ENCODE data around the gene ZP1.

Gene ZP1

GRCh38 chr11:60860943-60861342 lies 6.4 kb upstream of the ZP1 start:
- H3K4me3 ChIP-seq, result no peak overlapping the region

GRCh38 chr11:60862171-60862570 lies 5.2 kb upstream of the ZP1 start:
- DNase-seq (ENCODE audit: low spot score in 2 of 2), result no peak
- no peaks in the 10 kb centered on the region for H3K27me3 ChIP-seq (ENCODE audit: low read depth)
- no peaks in the 10 kb centered on the region for H3K4me1 ChIP-seq
- H3K4me3 ChIP-seq, result no peak overlapping the region
- no peaks in the 10 kb centered on the region for H3K36me3 ChIP-seq (replicated peaks)
- in situ Hi-C loops (cut with MboI; ENCODE audit: low sequenced_read_pairs), result no loop called here
- H3K9me3 ChIP-seq, result no peaks in the 10 kb centered on the region

More at GRCh38 chr11:60860943-60861342, 6.4 kb upstream of the ZP1 start:
- DNase-seq (ENCODE audit: low spot score in 2 of 2), result no peak
- H3K4me1 ChIP-seq, result no peaks in the 10 kb centered on the region
- H3K27me3 ChIP-seq (ENCODE audit: low read depth), result no peaks in the 10 kb centered on the region
- in situ Hi-C loops (cut with MboI; ENCODE audit: low sequenced_read_pairs), result no loop called here
- H3K9me3 ChIP-seq, result no peaks in the 10 kb centered on the region
- no peaks in the 10 kb centered on the region for H3K36me3 ChIP-seq (replicated peaks)

DNA sequence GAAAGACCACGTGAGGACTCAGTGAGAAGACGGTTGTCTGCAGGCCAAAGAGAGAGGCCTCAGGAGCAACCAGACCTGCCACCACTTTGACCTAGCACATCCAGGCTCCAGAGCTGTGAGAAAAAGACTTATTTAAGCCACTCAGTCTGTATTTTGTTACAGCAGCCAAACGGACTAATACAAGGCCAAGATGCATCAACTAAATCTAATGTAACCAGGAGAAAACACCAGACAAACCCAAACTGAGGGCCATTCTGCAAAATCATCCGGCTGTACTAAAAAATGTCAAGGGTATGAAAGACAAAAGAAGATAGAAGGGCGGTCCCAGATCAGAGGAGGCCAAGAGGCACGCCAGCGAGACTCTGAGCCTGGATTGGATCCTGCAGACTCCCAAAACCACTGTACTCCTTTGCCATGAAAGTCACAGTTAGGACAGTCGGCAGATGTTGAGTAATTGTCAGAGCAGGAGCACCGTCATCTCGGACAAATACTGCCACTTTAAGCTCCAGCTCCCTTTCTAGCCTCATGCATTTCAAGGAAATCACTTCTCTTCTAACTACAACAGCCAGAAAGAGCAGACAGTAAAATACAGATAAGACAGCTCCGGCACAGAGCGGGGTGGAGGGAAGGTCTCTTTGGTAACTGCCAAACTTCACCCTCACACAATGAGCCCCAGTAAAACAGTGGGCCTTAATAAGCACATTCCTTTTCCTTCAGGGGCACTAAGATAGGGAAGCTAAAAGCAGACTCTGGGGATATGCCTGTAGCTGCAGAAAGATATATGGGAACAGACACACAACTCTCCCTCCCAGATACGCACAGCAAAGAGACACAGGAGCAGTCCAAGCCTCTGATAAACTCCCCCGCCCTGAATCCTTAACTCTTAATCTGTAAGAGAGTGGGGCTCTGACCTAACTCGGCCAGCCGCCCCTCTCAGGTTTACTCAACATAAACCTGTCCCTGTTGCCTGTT lies 3.5 kb upstream of the ZP1 start:
- in situ Hi-C loops (cut with MboI; ENCODE audit: low sequenced_read_pairs), result no loop called here
- Histone ChIP-seq H3K4me1 (no peaks in the 10 kb centered on the region), H3K9me3 (no peaks in the 10 kb centered on the region), H3K4me3 (no peak overlapping the region), H3K27me3 (ENCODE audit: low read depth) (no peaks in the 10 kb centered on the region), H3K36me3 (replicated peaks) (no peaks in the 10 kb centered on the region)
- no peak for DNase-seq (ENCODE audit: low spot score in 2 of 2)

DNA sequence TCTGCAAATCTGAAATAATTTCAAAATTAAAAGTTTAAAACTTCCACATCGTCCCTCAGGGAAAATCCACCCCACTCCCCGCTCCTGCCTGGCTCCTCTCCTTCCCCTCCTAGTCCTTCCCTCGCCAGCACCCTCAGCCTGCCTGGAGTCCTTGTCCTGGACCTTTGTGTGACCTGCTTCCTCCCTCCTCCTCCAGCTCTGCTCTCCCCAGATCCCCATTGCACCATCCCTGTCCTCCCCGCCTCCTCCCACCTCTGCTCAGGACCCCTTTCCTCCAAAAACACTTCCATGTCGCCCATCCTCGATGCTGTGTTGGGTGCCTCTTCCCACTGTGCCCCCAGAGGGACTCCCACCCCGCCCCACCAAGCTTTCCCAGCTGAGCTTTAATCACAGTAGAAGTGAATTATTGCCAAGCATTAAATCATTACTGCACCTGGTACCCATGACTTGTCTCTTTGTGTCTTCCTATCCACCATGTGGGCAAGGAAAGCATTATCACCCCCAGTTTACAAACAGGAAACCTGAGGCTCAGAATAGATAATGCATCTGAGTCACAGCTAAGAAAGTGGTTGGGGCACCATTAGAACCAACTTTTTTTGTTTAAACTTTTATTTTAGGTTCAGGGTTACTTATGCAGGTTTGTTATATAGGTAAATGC lies 2.4 kb upstream of the ZP1 start:
- H3K4me3 ChIP-seq, result no peak overlapping the region
- no peaks in the 10 kb centered on the region for H3K4me1 ChIP-seq
- DNase-seq (ENCODE audit: low spot score in 2 of 2), result no peak
- H3K36me3 ChIP-seq (replicated peaks), result no peaks in the 10 kb centered on the region
- H3K27me3 ChIP-seq (ENCODE audit: low read depth), result no peaks in the 10 kb centered on the region
- H3K9me3 ChIP-seq, result no peaks in the 10 kb centered on the region
- in situ Hi-C loops (cut with MboI; ENCODE audit: low sequenced_read_pairs), result no loop called here

DNA sequence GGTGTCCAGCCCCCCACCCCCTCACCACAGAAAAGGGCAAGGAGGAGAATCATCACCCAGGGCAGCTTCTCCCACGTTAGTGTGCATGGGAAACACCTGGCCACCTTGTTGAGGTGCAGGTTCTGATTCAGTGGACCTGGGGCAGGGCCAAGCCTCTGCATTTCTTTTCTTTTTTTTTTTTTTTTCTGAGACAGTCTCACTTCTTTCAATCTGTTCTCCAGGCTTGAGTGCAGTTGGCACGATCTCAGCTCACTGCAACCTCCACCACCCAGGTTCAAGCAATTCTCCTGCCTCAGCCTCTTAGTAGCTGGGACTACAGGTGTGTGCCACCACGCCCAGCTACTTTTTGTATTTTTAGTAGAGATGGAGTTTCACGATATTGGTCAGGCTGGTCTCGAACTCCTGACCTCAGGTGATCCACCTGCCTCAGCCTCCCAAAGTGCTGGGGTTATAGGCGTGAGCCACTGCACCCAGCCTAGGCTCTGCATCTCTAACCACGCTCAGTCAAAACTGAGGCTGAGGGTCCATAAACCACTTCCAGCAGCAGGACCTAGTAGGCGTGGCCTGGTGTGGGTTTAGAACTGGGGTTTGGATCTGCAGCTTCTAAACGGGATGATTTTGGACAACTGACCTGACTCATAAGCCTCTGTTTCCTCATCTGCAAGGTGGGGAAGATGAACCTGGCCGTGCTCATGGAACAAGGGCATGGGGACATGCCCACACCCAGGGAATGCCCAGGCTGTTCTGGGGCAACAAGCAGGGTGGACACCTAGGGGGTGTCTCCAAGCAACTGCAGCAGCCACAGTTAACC lies 734 bp downstream of the ZP1 start:
- Histone ChIP-seq H3K9me3 (no peaks in the 10 kb centered on the region), H3K27me3 (ENCODE audit: low read depth) (no peaks in the 10 kb centered on the region), H3K4me3 (no peak overlapping the region), H3K4me1 (no peaks in the 10 kb centered on the region), H3K36me3 (replicated peaks) (no peaks in the 10 kb centered on the region)
- DNase-seq (ENCODE audit: low spot score in 2 of 2), result no peak
- in situ Hi-C loops (cut with MboI; ENCODE audit: low sequenced_read_pairs), result no loop called here

GRCh38 chr11:60868682-60869450 lies 1.5 kb downstream of the ZP1 start:
- no peak overlapping the region for H3K4me3 ChIP-seq
- no peaks in the 10 kb centered on the region for H3K36me3 ChIP-seq (replicated peaks)
- no peaks in the 10 kb centered on the region for H3K27me3 ChIP-seq (ENCODE audit: low read depth)
- H3K4me1 ChIP-seq, result no peaks in the 10 kb centered on the region
- in situ Hi-C loops (cut with MboI; ENCODE audit: low sequenced_read_pairs), result no loop called here
- DNase-seq (ENCODE audit: low spot score in 2 of 2), result no peak
- H3K9me3 ChIP-seq, result no peaks in the 10 kb centered on the region

DNA sequence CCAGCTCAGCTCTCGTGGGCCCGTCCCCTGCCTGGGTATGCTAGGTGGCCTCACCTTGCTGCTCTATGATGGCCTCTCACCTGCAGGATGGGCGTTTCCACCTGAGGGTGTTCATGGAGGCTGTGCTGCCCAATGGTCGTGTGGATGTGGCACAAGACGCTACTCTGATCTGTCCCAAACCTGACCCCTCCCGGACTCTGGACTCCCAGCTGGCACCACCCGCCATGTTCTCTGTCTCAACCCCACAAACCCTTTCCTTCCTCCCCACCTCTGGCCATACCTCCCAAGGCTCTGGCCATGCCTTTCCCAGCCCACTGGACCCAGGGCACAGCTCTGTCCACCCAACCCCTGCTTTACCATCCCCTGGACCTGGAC lies 2.1 kb downstream of the ZP1 start:
- no peaks in the 10 kb centered on the region for H3K27me3 ChIP-seq (ENCODE audit: low read depth)
- no peaks in the 10 kb centered on the region for H3K9me3 ChIP-seq
- H3K36me3 ChIP-seq (replicated peaks), result no peaks in the 10 kb centered on the region
- in situ Hi-C loops (cut with MboI; ENCODE audit: low sequenced_read_pairs), result no loop called here
- DNase-seq (ENCODE audit: low spot score in 2 of 2), result no peak
- H3K4me1 ChIP-seq, result no peaks in the 10 kb centered on the region
- no peak overlapping the region for H3K4me3 ChIP-seq

DNA sequence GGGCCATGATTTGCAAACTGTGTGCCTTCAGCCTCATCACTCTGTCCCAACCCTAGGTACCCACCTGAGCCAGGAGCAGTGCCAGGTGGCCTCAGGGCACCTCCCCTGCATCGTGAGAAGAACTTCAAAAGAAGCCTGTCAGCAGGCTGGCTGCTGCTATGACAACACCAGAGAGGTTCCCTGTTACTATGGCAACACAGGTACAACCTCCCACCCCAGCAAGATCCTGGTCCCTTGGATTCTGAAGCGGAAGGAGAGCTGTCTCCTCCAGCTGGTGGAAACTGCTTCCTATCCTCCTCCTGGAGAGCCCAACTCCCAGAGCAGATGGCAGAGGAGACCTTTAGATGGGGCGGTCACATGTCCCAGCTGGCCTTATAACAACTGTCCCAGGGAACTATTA lies 2.9 kb downstream of the ZP1 start:
- H3K27me3 ChIP-seq (ENCODE audit: low read depth), result no peaks in the 10 kb centered on the region
- no peak overlapping the region for H3K4me3 ChIP-seq
- no peaks in the 10 kb centered on the region for H3K9me3 ChIP-seq
- in situ Hi-C loops (cut with MboI; ENCODE audit: low sequenced_read_pairs), result no loop called here
- H3K36me3 ChIP-seq (replicated peaks), result no peaks in the 10 kb centered on the region
- DNase-seq (ENCODE audit: low spot score in 2 of 2), result no peak
- H3K4me1 ChIP-seq, result no peaks in the 10 kb centered on the region

DNA sequence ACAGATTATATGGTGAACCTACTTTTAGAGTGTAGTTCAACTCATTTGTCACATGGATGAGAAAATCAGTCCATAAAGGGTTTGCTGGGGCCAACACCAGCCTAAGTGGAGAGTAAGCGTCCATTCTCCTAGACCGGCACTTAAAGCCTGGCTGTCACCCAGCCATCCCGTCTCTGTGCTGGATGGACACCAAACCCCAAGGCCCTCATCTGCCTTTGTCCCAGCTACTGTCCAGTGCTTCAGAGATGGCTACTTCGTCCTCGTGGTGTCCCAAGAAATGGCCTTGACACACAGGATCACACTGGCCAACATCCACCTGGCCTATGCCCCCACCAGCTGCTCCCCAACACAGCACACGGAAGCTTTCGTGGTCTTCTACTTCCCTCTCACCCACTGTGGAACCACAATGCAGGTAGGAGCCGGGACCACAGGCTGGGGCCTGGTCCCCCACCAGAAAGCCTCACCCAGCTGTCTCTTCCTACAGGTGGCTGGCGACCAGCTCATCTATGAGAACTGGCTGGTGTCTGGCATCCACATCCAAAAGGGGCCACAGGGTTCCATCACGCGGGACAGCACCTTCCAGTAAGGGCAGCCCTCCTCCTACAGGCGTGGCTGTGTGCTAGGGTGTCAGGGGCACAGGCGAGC lies 3.5 kb downstream of the ZP1 start:
- in situ Hi-C loops (cut with MboI; ENCODE audit: low sequenced_read_pairs), result no loop called here
- Histone ChIP-seq H3K9me3 (no peaks in the 10 kb centered on the region), H3K36me3 (replicated peaks) (no peaks in the 10 kb centered on the region), H3K4me1 (no peaks in the 10 kb centered on the region), H3K27me3 (ENCODE audit: low read depth) (no peaks in the 10 kb centered on the region), H3K4me3 (no peak overlapping the region)
- no peak for DNase-seq (ENCODE audit: low spot score in 2 of 2)

- H3K4me1 ChIP-seq, result no peaks in the 10 kb centered on the region
- no peak for DNase-seq (ENCODE audit: low spot score in 2 of 2)
- no peak overlapping the region for H3K4me3 ChIP-seq
- H3K27me3 ChIP-seq (ENCODE audit: low read depth), result no peaks in the 10 kb centered on the region
- in situ Hi-C loops (cut with MboI; ENCODE audit: low sequenced_read_pairs), result no loop called here
- H3K36me3 ChIP-seq (replicated peaks), result no peaks in the 10 kb centered on the region
- H3K9me3 ChIP-seq, result no peaks in the 10 kb centered on the region
Measured at GRCh38 chr11:60871378-60872061, 4.2 kb downstream of the ZP1 start.

GRCh38 chr11:60872124-60872960 lies 5.0 kb downstream of the ZP1 start:
- in situ Hi-C loops (cut with MboI; ENCODE audit: low sequenced_read_pairs), result no loop called here
- H3K9me3 ChIP-seq, result no peaks in the 10 kb centered on the region
- no peak for DNase-seq (ENCODE audit: low spot score in 2 of 2)
- no peaks in the 10 kb centered on the region for H3K36me3 ChIP-seq (replicated peaks)
- H3K4me1 ChIP-seq, result no peaks in the 10 kb centered on the region
- H3K4me3 ChIP-seq, result no peak overlapping the region
- no peaks in the 10 kb centered on the region for H3K27me3 ChIP-seq (ENCODE audit: low read depth)

DNA sequence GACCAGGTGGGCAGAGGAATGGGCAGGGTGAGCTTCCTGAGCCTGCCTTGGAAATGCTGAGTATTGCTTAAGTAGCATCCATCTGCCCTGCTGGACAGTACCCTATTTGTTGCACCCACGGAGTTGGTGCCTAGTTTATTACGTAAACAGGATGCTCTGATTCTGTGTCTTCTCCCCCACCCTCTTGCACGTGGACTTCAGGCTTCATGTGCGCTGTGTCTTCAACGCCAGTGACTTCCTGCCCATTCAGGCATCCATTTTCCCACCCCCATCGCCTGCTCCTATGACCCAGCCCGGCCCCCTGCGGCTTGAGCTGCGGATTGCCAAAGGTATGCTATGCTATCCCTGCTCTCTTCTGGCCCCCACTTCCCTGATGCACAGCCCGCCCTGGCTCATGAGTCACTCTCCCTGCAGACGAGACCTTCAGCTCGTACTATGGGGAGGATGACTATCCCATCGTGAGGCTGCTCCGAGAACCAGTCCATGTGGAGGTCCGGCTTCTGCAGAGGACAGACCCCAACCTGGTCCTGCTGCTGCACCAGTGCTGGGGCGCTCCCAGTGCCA lies 5.7 kb downstream of the ZP1 start:
- Histone ChIP-seq H3K4me1 (no peaks in the 10 kb centered on the region), H3K27me3 (ENCODE audit: low read depth) (no peaks in the 10 kb centered on the region), H3K36me3 (replicated peaks) (no peaks in the 10 kb centered on the region), H3K9me3 (no peaks in the 10 kb centered on the region), H3K4me3 (no peak overlapping the region)
- no peak for DNase-seq (ENCODE audit: low spot score in 2 of 2)
- in situ Hi-C loops (cut with MboI; ENCODE audit: low sequenced_read_pairs), result no loop called here
